Thymus (tissue), 11 donors: ENCODE measurements around the gene PRRG3. TPM values are rescaled to one million over a fixed set of nuclear protein-coding genes. Genes with fewer than 3 reads are reported as not detected.

Experiments
- DNase-seq, 9 donors: peaks; one replicate each; pipeline ENCODE4 v3.0.0-alpha.2; 2013; ENCODE audit warnings: low spot score in 9 of 9, low read depth in 6 of 9, missing footprints in 1 of 9
- H3K27ac ChIP-seq, 2 donors: one replicate each; pipeline ENCODE4 v1.5.1; 2013; ENCODE audit warnings: control low read depth in 1 of 2, low read depth in 1 of 2, low read length in 1 of 2, mild to moderate bottlenecking in 1 of 2, moderate library complexity in 1 of 2
- H3K27me3 ChIP-seq, 2 donors: one replicate each; pipeline ENCODE4 v1.5.1; 2013; ENCODE audit warnings: low read length in 1 of 2; ENCODE audit not compliant: control insufficient read depth in 2 of 2, insufficient read depth in 1 of 2
- H3K36me3 ChIP-seq, 2 donors: one replicate each; pipeline ENCODE4 v1.5.1; 2013; ENCODE audit warnings: low read length in 1 of 2, mild to moderate bottlenecking in 1 of 2, moderate library complexity in 1 of 2; ENCODE audit not compliant: control insufficient read depth in 2 of 2, insufficient read depth in 2 of 2
- H3K4me1 ChIP-seq, 2 donors: one replicate each; pipeline ENCODE4 v1.5.1; 2013; ENCODE audit warnings: low read length in 2 of 2; ENCODE audit not compliant: control insufficient read depth in 2 of 2, insufficient read depth in 2 of 2
- H3K4me3 ChIP-seq, 2 donors: one replicate each; pipeline ENCODE4 v1.5.1; 2013; ENCODE audit warnings: low read length in 2 of 2, control low read depth in 1 of 2, mild to moderate bottlenecking in 1 of 2
- H3K9me3 ChIP-seq, 2 donors: one replicate each; pipeline ENCODE4 v1.5.1; 2013; ENCODE audit warnings: low read length in 1 of 2, mild to moderate bottlenecking in 1 of 2; ENCODE audit not compliant: control insufficient read depth in 2 of 2, insufficient read depth in 1 of 2
- WGBS: extraction: QIAGEN DNeasy Blood & Tissue Kit; methylation state at CpG from one replicate; pipeline ENCODE4 v1.1.7; 2013; 5-methylcytosine and 5-hydroxymethylcytosine counted together
- polyA plus RNA-seq: library from polyadenylated mRNA; stranded (reverse); fragments of 200-250 nt; gene quantifications from one replicate; pipeline ENCODE4 v1.2.3, GENCODE V29; 2013
- total RNA-seq: library from RNA; stranded (reverse); fragments of 120-200 nt; gene quantifications from one replicate; pipeline ENCODE4 v1.2.4, GENCODE V29; 2013
- donor health status: healthy.

Gene PRRG3
- total and polyA plus RNA-seq, 2 donors = 0.87 to 1.3 TPM

- no peak overlapping the region for H3K27ac ChIP-seq
- H3K4me1 ChIP-seq = no peaks in the 10 kb centered on the region
- no peaks in the 10 kb centered on the region for H3K27me3 ChIP-seq
- H3K4me3 ChIP-seq = no peak overlapping the region
- H3K36me3 ChIP-seq = no peaks in the 10 kb centered on the region
- H3K9me3 ChIP-seq = no peaks in the 10 kb centered on the region
- peak in 1 of 9 donors; percentile 14 for DNase-seq
- 58% methylated on average over 3 of the region's 3 CpGs for WGBS
These were observed 18.6 kb downstream of the PRRG3 start for GRCh38 chrX:151713849-151714248.

- H3K27ac ChIP-seq = no peak overlapping the region
These were observed 19.1 kb downstream of the PRRG3 start for GRCh38 chrX:151714362-151714761.

GRCh38 chrX:151715752-151716151 lies 20.5 kb downstream of the PRRG3 start, which contains the start of gene FATE1:
FATE1 (plus strand) TSS chrX:151716035; CDS start chrX:151716120, 85 bp downstream.
- 91% methylated on average over 3 of the region's 3 CpGs for whole genome bisulfite sequencing
- no peak within 1 kb of the TSS for H3K27ac ChIP-seq
- H3K4me3 ChIP-seq = no peak within 1 kb of the TSS
- no peaks in the 10 kb centered on the region for H3K4me1 ChIP-seq
- no peaks in the 10 kb centered on the region for H3K27me3 ChIP-seq
- no peaks in the 10 kb centered on the region for H3K9me3 ChIP-seq
- no peaks in the 10 kb centered on the region for H3K36me3 ChIP-seq
- DNase-seq = peak in 1 of 9 donors; percentile 7

More at GRCh38 chrX:151714362-151714761, 19.1 kb downstream of the PRRG3 start:
- Histone ChIP-seq H3K4me3 (no peak overlapping the region), H3K36me3 (no peaks in the 10 kb centered on the region), H3K9me3 (no peaks in the 10 kb centered on the region), H3K4me1 (no peaks in the 10 kb centered on the region), H3K27me3 (no peaks in the 10 kb centered on the region)
- WGBS = 71% methylated on average over 5 of the region's 5 CpGs
- no peak for DNase-seq

GRCh38 chrX:151722241-151722846 lies 27.1 kb downstream of the PRRG3 start:
- 71% methylated on average over 24 of the region's 24 CpGs for WGBS
- H3K4me3 ChIP-seq = no peak overlapping the region
- DNase-seq = peak in 2 of 9 donors; percentile 9 to 28

GRCh38 chrX:151723156-151723760 lies 28.0 kb downstream of the PRRG3 start:
- no peaks in the 10 kb centered on the region for H3K4me1 ChIP-seq
- WGBS = 94% methylated on average over 7 of the region's 7 CpGs
- DNase-seq = no peak
- no peaks in the 10 kb centered on the region for H3K36me3 ChIP-seq
- no peaks in the 10 kb centered on the region for H3K27me3 ChIP-seq
- H3K9me3 ChIP-seq = no peaks in the 10 kb centered on the region
- no peak overlapping the region for H3K4me3 ChIP-seq
- H3K27ac ChIP-seq = no peak overlapping the region

More at GRCh38 chrX:151722241-151722846, 27.1 kb downstream of the PRRG3 start:
- no peaks in the 10 kb centered on the region for H3K36me3 ChIP-seq
- H3K4me1 ChIP-seq = no peaks in the 10 kb centered on the region
- no peak overlapping the region for H3K27ac ChIP-seq
- H3K9me3 ChIP-seq = no peaks in the 10 kb centered on the region
- H3K27me3 ChIP-seq = no peaks in the 10 kb centered on the region

- H3K27ac ChIP-seq = no peak overlapping the region
- no peaks in the 10 kb centered on the region for H3K36me3 ChIP-seq
- H3K4me3 ChIP-seq = no peak overlapping the region
- H3K27me3 ChIP-seq = no peaks in the 10 kb centered on the region
- H3K9me3 ChIP-seq = no peaks in the 10 kb centered on the region
- no peaks in the 10 kb centered on the region for H3K4me1 ChIP-seq
- 75% methylated on average over 7 of the region's 7 CpGs for WGBS
- no peak for DNase-seq
These were observed 29.5 kb downstream of the PRRG3 start for GRCh38 chrX:151724563-151725337.

- Histone ChIP-seq H3K4me3 (no peak overlapping the region), H3K27me3 (no peaks in the 10 kb centered on the region), H3K27ac (no peak overlapping the region), H3K9me3 (no peaks in the 10 kb centered on the region), H3K36me3 (no peaks in the 10 kb centered on the region), H3K4me1 (no peaks in the 10 kb centered on the region)
- WGBS = 89% methylated on average over 1 of the region's 1 CpG
- no peak for DNase-seq
These were observed 30.0 kb downstream of the PRRG3 start for GRCh38 chrX:151725338-151725614.

GRCh38 chrX:151726751-151727150 lies 31.5 kb downstream of the PRRG3 start:
- Histone ChIP-seq H3K27me3 (no peaks in the 10 kb centered on the region), H3K36me3 (no peaks in the 10 kb centered on the region), H3K4me1 (no peaks in the 10 kb centered on the region), H3K9me3 (no peaks in the 10 kb centered on the region), H3K4me3 (no peak overlapping the region), H3K27ac (no peak overlapping the region)
- 91% methylated on average over 5 of the region's 5 CpGs for WGBS
- no peak for DNase-seq

GRCh38 chrX:151727346-151727745 lies 32.1 kb downstream of the PRRG3 start:
- WGBS = 94% methylated on average over 4 of the region's 4 CpGs
- DNase-seq = no peak
- Histone ChIP-seq H3K4me1 (no peaks in the 10 kb centered on the region), H3K27ac (no peak overlapping the region), H3K9me3 (no peaks in the 10 kb centered on the region), H3K36me3 (no peaks in the 10 kb centered on the region), H3K4me3 (no peak overlapping the region), H3K27me3 (no peaks in the 10 kb centered on the region)
